H9 (cell line): ENCODE data around the gene ERVMER34-1. TPM values are rescaled to one million over a fixed set of nuclear protein-coding genes. Genes with fewer than 3 reads are reported as not detected.

Experiments
- DNase-seq: peaks from one replicate; pipeline ENCODE4 v3.0.0-alpha.2; 2017
- H2AFZ ChIP-seq: one replicate; pipeline ENCODE4 v1.6.1; 2013; ENCODE audit warnings: mild to moderate bottlenecking, low read length, control low read depth, moderate library complexity
- H2AK5ac ChIP-seq: 2 replicates; pipeline ENCODE4 v1.6.1; 2013; ENCODE audit warnings: low read length, control low read depth, mixed read lengths; ENCODE audit not compliant: insufficient read length
- H2BK120ac ChIP-seq: one replicate; pipeline ENCODE4 v1.6.1; 2013; ENCODE audit warnings: low read depth, mild to moderate bottlenecking, low read length, control low read depth, inconsistent platforms; ENCODE audit not compliant: poor library complexity, severe bottlenecking
- H2BK12ac ChIP-seq: 2 replicates; pipeline ENCODE4 v1.6.1; 2013; ENCODE audit warnings: low read length, control low read depth, mixed read lengths, low read depth; ENCODE audit not compliant: insufficient read length
- H2BK15ac ChIP-seq: 2 replicates; pipeline ENCODE4 v1.6.1; 2013; ENCODE audit warnings: low read depth, low read length, control low read depth
- H2BK20ac ChIP-seq: one replicate; pipeline ENCODE4 v1.6.1; 2013; ENCODE audit warnings: low read depth, mild to moderate bottlenecking, low read length, control low read depth, inconsistent platforms; ENCODE audit not compliant: poor library complexity, severe bottlenecking
- H2BK5ac ChIP-seq: 2 replicates; pipeline ENCODE4 v1.6.1; 2013; ENCODE audit warnings: low read length, control low read depth, mixed read lengths; ENCODE audit not compliant: insufficient read length
- H3K14ac ChIP-seq: 2 replicates; pipeline ENCODE4 v1.6.1; 2013; ENCODE audit warnings: low read length, control low read depth; ENCODE audit not compliant: insufficient read depth
- H3K18ac ChIP-seq: 2 replicates; pipeline ENCODE4 v1.6.1; 2013; ENCODE audit warnings: low read depth, mild to moderate bottlenecking, mixed read lengths, low read length, control low read depth; ENCODE audit not compliant: insufficient read length
- H3K23ac ChIP-seq: 2 replicates; pipeline ENCODE4 v1.6.1; 2013; ENCODE audit warnings: low read length, control low read depth, mixed read lengths, low read depth; ENCODE audit not compliant: insufficient read length
- H3K23me2 ChIP-seq: 2 replicates; pipeline ENCODE4 v1.6.1; 2013; ENCODE audit warnings: low read depth, mild to moderate bottlenecking, mixed read lengths, low read length, control low read depth; ENCODE audit not compliant: insufficient read length, poor library complexity, severe bottlenecking
- H3K27ac ChIP-seq: 2 replicates; pipeline ENCODE4 v1.5.1; 2013; ENCODE audit warnings: low read length, control low read depth, mixed read lengths, low read depth; ENCODE audit not compliant: insufficient read length
- H3K27me3 ChIP-seq: 2 replicates; pipeline ENCODE4 v1.6.1; 2013; ENCODE audit warnings: low read length, control low read depth, inconsistent platforms; ENCODE audit not compliant: insufficient read depth
- H3K4ac ChIP-seq: 2 replicates; pipeline ENCODE4 v1.6.1; 2013; ENCODE audit warnings: low read depth, mild to moderate bottlenecking, control low read depth, inconsistent platforms, low read length, moderate library complexity
- H3K4me1 ChIP-seq: 2 replicates; pipeline ENCODE4 v1.6.1; 2013; ENCODE audit warnings: low read length, control low read depth, inconsistent platforms; ENCODE audit not compliant: insufficient read depth
- H3K4me2 ChIP-seq: 2 replicates; pipeline ENCODE4 v1.6.1; 2013; ENCODE audit warnings: low read length, control low read depth, mixed read lengths; ENCODE audit not compliant: insufficient read length, insufficient read depth
- H3K56ac ChIP-seq: 2 replicates; pipeline ENCODE4 v1.6.1; 2013; ENCODE audit warnings: low read depth, mild to moderate bottlenecking, mixed read lengths, low read length, control low read depth; ENCODE audit not compliant: insufficient read length
- H3K79me1 ChIP-seq: 2 replicates; pipeline ENCODE4 v1.6.1; 2013; ENCODE audit warnings: low read depth, mild to moderate bottlenecking, moderate library complexity, low read length, control low read depth, inconsistent platforms; ENCODE audit not compliant: insufficient read depth, poor library complexity, severe bottlenecking
- H3K79me2 ChIP-seq: 2 replicates; pipeline ENCODE4 v1.6.1; 2013; ENCODE audit warnings: low read length, control low read depth, inconsistent platforms; ENCODE audit not compliant: insufficient read depth
- H3K9ac ChIP-seq: 2 replicates; pipeline ENCODE4 v1.6.1; 2013; ENCODE audit warnings: low read length, control low read depth, mixed read lengths; ENCODE audit not compliant: insufficient read length; ENCODE audit errors: extremely low read depth
- H3K9me3 ChIP-seq: one replicate; pipeline ENCODE4 v1.6.1; 2013; ENCODE audit warnings: low read depth, low read length, inconsistent platforms; ENCODE audit not compliant: control insufficient read depth
- H3T11ph ChIP-seq: one replicate; pipeline ENCODE4 v1.6.1; 2013; ENCODE audit warnings: mild to moderate bottlenecking, low read length, control low read depth, inconsistent platforms
- H4K20me1 ChIP-seq: one replicate; pipeline ENCODE4 v1.6.1; 2013; ENCODE audit not compliant: control insufficient read depth, insufficient read length, insufficient read depth
- H4K5ac ChIP-seq: 2 replicates; pipeline ENCODE4 v1.6.1; 2013; ENCODE audit warnings: low read depth, mild to moderate bottlenecking, mixed read lengths, low read length, control low read depth; ENCODE audit not compliant: insufficient read length
- H4K8ac ChIP-seq: replicated peaks from 2 replicates; pipeline ENCODE4 v1.6.1; 2013; ENCODE audit warnings: low read length, control low read depth, mixed read lengths, low read depth; ENCODE audit not compliant: insufficient read length
- H4K91ac ChIP-seq: 2 replicates; pipeline ENCODE4 v1.6.1; 2013; ENCODE audit warnings: low read depth, mild to moderate bottlenecking, moderate library complexity, mixed read lengths, low read length, control low read depth; ENCODE audit not compliant: insufficient read length
- H3K27ac Mint-ChIP-seq, 3 experiments: 2 replicates in 2 of 3; 3 replicates in 1 of 3; pipeline ENCODE4 v1.8.0; 2020 to 2021; ENCODE audit warnings: mixed read lengths in 3 of 3, mild to moderate bottlenecking in 1 of 3, moderate library complexity in 1 of 3
- H3K27me3 Mint-ChIP-seq: 2 replicates; pipeline ENCODE4 v1.8.0; 2021; ENCODE audit warnings: low read depth, mild to moderate bottlenecking, moderate library complexity, mixed read lengths
- H3K36me3 Mint-ChIP-seq, 3 experiments: 2 replicates in 2 of 3; 3 replicates in 1 of 3; pipeline ENCODE4 v1.8.0; 2020 to 2021; ENCODE audit warnings: low read depth in 3 of 3, mixed read lengths in 3 of 3; ENCODE audit not compliant: insufficient read depth in 1 of 3
- H3K4me1 Mint-ChIP-seq, 2 experiments: 2 replicates each; pipeline ENCODE4 v1.8.0; 2020; ENCODE audit warnings: mixed read lengths in 2 of 2
- H3K4me3 Mint-ChIP-seq, 2 experiments: 2 replicates in 1 of 2; 3 replicates in 1 of 2; pipeline ENCODE4 v1.8.0; 2020 to 2021; ENCODE audit warnings: mild to moderate bottlenecking in 2 of 2, mixed read lengths in 2 of 2, moderate library complexity in 1 of 2
- H3K9me3 Mint-ChIP-seq, 2 experiments: 2 replicates in 1 of 2; 3 replicates in 1 of 2; pipeline ENCODE4 v1.8.0; 2020; ENCODE audit warnings: mild to moderate bottlenecking in 2 of 2, mixed read lengths in 2 of 2, moderate library complexity in 1 of 2
- WGBS: extraction: QIAGEN DNeasy Blood & Tissue Kit; methylation state at CpG from one replicate; pipeline ENCODE4 v1.1.7; 2013; ENCODE audit warnings: missing lambda C conversion rate, low lambda C conversion rate, mixed read lengths; ENCODE audit not compliant: insufficient read length; ENCODE audit errors: extremely low coverage; 5-methylcytosine and 5-hydroxymethylcytosine counted together
- total RNA-seq: library from RNA; stranded (reverse); gene quantifications from 2 replicates; pipeline ENCODE4 v1.2.1, GENCODE V29; 2021
- TF ChIP-seq, protein P1 (sequence below): fragments of 200-600 bp; sonication (generic); conservative IDR thresholded peaks from 3 replicates; pipeline ENCODE4 v1.8.0; 2021; ENCODE audit warnings: antibody characterized with exemption, mild to moderate bottlenecking

Gene ERVMER34-1
- total RNA-seq, 1 experiment from 2014 or later = 14.4 TPM

DNA sequence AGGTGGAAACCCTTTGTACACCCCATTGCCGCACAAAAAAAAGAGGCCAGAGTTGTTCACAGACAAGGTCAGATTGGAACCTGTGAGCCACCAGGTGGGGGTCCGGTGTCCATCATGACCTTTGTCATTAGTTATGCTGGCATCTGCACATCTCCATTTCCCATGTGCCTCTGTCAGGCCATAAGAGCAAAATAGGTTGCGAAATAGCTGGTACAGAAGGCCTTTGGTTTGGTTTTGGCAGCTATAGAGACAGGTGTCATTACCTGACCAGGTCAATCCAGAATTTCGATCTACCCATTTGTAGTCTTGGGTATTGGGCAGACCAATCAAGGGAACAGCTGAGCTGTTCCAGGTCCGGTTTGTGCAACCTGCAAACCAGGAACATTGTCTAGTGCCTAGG, 6.6 kb downstream of the ERVMER34-1 start:
- H2BK5ac ChIP-seq = no peak overlapping the region
- H3K9ac ChIP-seq = no peak overlapping the region
- H3K14ac ChIP-seq = no peak overlapping the region
- H3K56ac ChIP-seq = no peak overlapping the region
- no peak overlapping the region for H4K91ac ChIP-seq
- no peak overlapping the region for H3K18ac ChIP-seq
- H3K27ac Mint-ChIP-seq = no peak overlapping the region
- no peaks in the 10 kb centered on the region for H3K27me3 ChIP-seq
- no peak overlapping the region for H3K4me3 Mint-ChIP-seq
- TF ChIP-seq, protein P1, sequence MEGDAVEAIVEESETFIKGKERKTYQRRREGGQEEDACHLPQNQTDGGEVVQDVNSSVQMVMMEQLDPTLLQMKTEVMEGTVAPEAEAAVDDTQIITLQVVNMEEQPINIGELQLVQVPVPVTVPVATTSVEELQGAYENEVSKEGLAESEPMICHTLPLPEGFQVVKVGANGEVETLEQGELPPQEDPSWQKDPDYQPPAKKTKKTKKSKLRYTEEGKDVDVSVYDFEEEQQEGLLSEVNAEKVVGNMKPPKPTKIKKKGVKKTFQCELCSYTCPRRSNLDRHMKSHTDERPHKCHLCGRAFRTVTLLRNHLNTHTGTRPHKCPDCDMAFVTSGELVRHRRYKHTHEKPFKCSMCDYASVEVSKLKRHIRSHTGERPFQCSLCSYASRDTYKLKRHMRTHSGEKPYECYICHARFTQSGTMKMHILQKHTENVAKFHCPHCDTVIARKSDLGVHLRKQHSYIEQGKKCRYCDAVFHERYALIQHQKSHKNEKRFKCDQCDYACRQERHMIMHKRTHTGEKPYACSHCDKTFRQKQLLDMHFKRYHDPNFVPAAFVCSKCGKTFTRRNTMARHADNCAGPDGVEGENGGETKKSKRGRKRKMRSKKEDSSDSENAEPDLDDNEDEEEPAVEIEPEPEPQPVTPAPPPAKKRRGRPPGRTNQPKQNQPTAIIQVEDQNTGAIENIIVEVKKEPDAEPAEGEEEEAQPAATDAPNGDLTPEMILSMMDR = no peak
- WGBS = no CpG with 5 or more reads among the region's 5 CpGs
- no peak overlapping the region for H2AFZ ChIP-seq
- no peak overlapping the region for H4K8ac ChIP-seq
- H3K4me2 ChIP-seq = no peak overlapping the region
- H3K23me2 ChIP-seq = no peaks in the 10 kb centered on the region
- no peak overlapping the region for H2BK12ac ChIP-seq
- peaks cover 28 to 50% (median 29%) of the 10 kb centered on the region in 3 experiments for H3K36me3 Mint-ChIP-seq
- no peak overlapping the region for H3K23ac ChIP-seq
- H3K79me2 ChIP-seq = no peaks in the 10 kb centered on the region
- peaks cover 8% of the 10 kb centered on the region in 2 experiments for H3K9me3 Mint-ChIP-seq
- no peaks in the 10 kb centered on the region for H4K20me1 ChIP-seq
- no peak overlapping the region for H2BK120ac ChIP-seq
- no peak overlapping the region for H3K27ac ChIP-seq
- H4K5ac ChIP-seq = no peak overlapping the region
- no peak overlapping the region for H2BK20ac ChIP-seq
- H2AK5ac ChIP-seq = no peak overlapping the region
- no peaks in the 10 kb centered on the region for H3K79me1 ChIP-seq
- no peak overlapping the region for H2BK15ac ChIP-seq
- H3K4me1 Mint-ChIP-seq = peaks cover 3% of the 10 kb centered on the region in 2 experiments; a peak in 3 of 4 replicates
- no peak overlapping the region for H3T11ph ChIP-seq
- no peaks in the 10 kb centered on the region for H3K9me3 ChIP-seq
- no peaks in the 10 kb centered on the region; the same call in 1 of the 2 replicates for H3K4me1 ChIP-seq
- no peaks in the 10 kb centered on the region; the same call in 1 of the 2 replicates for H3K27me3 Mint-ChIP-seq
- no peak for DNase-seq
- H3K4ac ChIP-seq = no peak overlapping the region
